Keratinocyte (primary cell): ENCODE results near the gene RANBP17. TPM values are rescaled to one million over a fixed set of nuclear protein-coding genes. Genes with fewer than 3 reads are reported as not detected.

ENCODE experiments used
- DNase-seq: peaks from one replicate; pipeline ENCODE4 v3.0.0-alpha.2; 2011; ENCODE audit warnings: low read depth, missing footprints, low spot score
- FAIRE-seq: peaks from 2 replicates; lab custom pipeline; 2011; peaks lifted over from hg19 to GRCh38; lab: Jason Lieb, UNC
- H2AFZ ChIP-seq: 2 replicates; pipeline ENCODE4 v1.6.0; 2012; ENCODE audit warnings: low read length, control low read depth, inconsistent platforms; ENCODE audit not compliant: control insufficient read depth
- H3K27ac ChIP-seq: 2 replicates; pipeline ENCODE4 v1.5.1; 2011; ENCODE audit warnings: low read length; ENCODE audit not compliant: control insufficient read depth, insufficient read depth
- H3K27me3 ChIP-seq: 3 replicates; pipeline ENCODE4 v1.6.0; 2011; ENCODE audit warnings: low read length; ENCODE audit not compliant: control insufficient read depth, insufficient read depth; ENCODE audit errors: extremely low read depth
- H3K36me3 ChIP-seq, 2 experiments: 2 replicates in 1 of 2; 3 replicates in 1 of 2; pipeline ENCODE4 v1.5.1; 2011; ENCODE audit warnings: low read length in 2 of 2, mild to moderate bottlenecking in 1 of 2; ENCODE audit not compliant: control insufficient read depth in 2 of 2, insufficient read depth in 2 of 2; ENCODE audit errors: extremely low read depth in 1 of 2
- H3K4me1 ChIP-seq: 3 replicates; pipeline ENCODE4 v1.5.1; 2011; ENCODE audit warnings: low read length; ENCODE audit not compliant: control insufficient read depth, insufficient read depth; ENCODE audit errors: extremely low read depth
- H3K4me2 ChIP-seq: 3 replicates; pipeline ENCODE4 v1.6.0; 2011; ENCODE audit warnings: low read depth, low read length; ENCODE audit not compliant: control insufficient read depth, insufficient read depth; ENCODE audit errors: extremely low read depth
- H3K4me3 ChIP-seq, 3 experiments: fragments of 200-600 bp in 1 of 3; sonication (generic) in 1 of 3; 2 replicates in 2 of 3; 3 replicates in 1 of 3; pipeline ENCODE4 v1.5.1; 2011 to 2016; ENCODE audit warnings: low read length in 3 of 3, mild to moderate bottlenecking in 3 of 3, control low read depth in 2 of 3, inconsistent platforms in 1 of 3, low read depth in 1 of 3, mixed read lengths in 1 of 3, mixed run types in 1 of 3, moderate library complexity in 1 of 3; ENCODE audit not compliant: control insufficient read depth in 2 of 3, insufficient read depth in 2 of 3; ENCODE audit errors: extremely low read depth in 1 of 3
- H3K79me2 ChIP-seq: 2 replicates; pipeline ENCODE4 v1.6.0; 2012; ENCODE audit warnings: low read length; ENCODE audit not compliant: control insufficient read depth, insufficient read depth
- H3K9ac ChIP-seq: 3 replicates; pipeline ENCODE4 v1.6.0; 2011; ENCODE audit warnings: low read length; ENCODE audit not compliant: control insufficient read depth, insufficient read depth; ENCODE audit errors: extremely low read depth
- H3K9me1 ChIP-seq: 3 replicates; pipeline ENCODE4 v1.6.0; 2011; ENCODE audit warnings: low read length; ENCODE audit not compliant: control insufficient read depth, insufficient read depth; ENCODE audit errors: extremely low read depth
- H3K9me3 ChIP-seq: 2 replicates; pipeline ENCODE4 v1.5.1; 2012; ENCODE audit warnings: low read depth, low read length; ENCODE audit not compliant: control insufficient read depth
- H4K20me1 ChIP-seq: 3 replicates; pipeline ENCODE4 v1.6.0; 2011; ENCODE audit warnings: low read length; ENCODE audit not compliant: control insufficient read depth, insufficient read depth; ENCODE audit errors: extremely low read depth
- CTCF ChIP-seq, 3 experiments: IDR thresholded peaks in 1 of 3; conservative IDR thresholded peaks in 1 of 3; optimal IDR thresholded peaks in 1 of 3; 2 replicates in 2 of 3; 3 replicates in 1 of 3; pipeline versions ENCODE3 to v1.5.1; 2011; ENCODE audit warnings: low read length in 3 of 3, mild to moderate bottlenecking in 3 of 3, moderate library complexity in 2 of 3, control low read depth in 1 of 3, inconsistent platforms in 1 of 3; ENCODE audit not compliant: insufficient read depth in 2 of 3; ENCODE audit errors: extremely low read depth in 1 of 3
- EZH2 ChIP-seq: IDR thresholded peaks from one replicate; pipeline ENCODE4 v1.6.1; 2012; ENCODE audit warnings: inconsistent platforms, mild to moderate bottlenecking, low read length, moderate library complexity
- dilution Hi-C: fragments of 300-500 bp; cut with MboI; formaldehyde crosslinking; loops from one replicate; pipeline ENCODE4 v1.7.0; 2020; ENCODE audit warnings: low sequenced_read_pairs; ENCODE audit not compliant: extremely low pct_ligation_motif_present
- polyA plus RNA-seq, 5 experiments: library from polyadenylated mRNA; depleted of rRNA in 3 of 5; stranded (reverse) in 3 of 5; stranded (forward) in 1 of 5; unstranded in 1 of 5; fragments of >200 nt; gene quantifications; 1 replicate in 1 of 5; 2 replicates in 3 of 5; 3 replicates in 1 of 5; pipeline versions ENCODE4 v1.2.1 to v1.2.3, GENCODE V29; 2011 to 2012; ENCODE audit warnings: missing spikeins in 2 of 5, low read depth in 1 of 5, low replicate concordance in 1 of 5

Gene RANBP17
- polyA plus RNA-seq, 1 donor (not counting 4 experiments of a cell fraction or from before 2014, with no cell fraction given), result 0.97 TPM

DNA sequence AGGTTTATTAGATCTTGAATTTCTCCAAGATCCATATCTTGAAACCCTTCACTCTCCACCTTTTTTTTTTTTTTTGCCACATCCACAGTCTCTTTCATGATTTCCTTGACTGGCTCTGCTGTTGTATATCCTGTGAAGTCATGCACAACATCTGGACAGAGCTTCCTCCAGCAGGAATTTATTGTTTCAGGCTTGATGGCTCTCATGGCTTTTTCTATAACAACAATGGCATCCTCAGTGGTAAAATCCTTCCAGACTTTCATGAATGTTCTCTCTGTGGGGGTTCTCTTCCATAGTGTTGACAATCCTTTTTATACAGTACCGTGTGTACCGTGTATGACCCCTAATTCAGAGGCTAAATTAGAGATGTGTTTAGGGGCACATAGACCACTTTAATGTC, 24.0 kb downstream of the RANBP17 start:
- no peak overlapping the region for H3K4me3 ChIP-seq
- no peaks in the 10 kb centered on the region for H3K79me2 ChIP-seq
- H4K20me1 ChIP-seq, result no peaks in the 10 kb centered on the region
- H3K9me3 ChIP-seq, result no peaks in the 10 kb centered on the region
- no peaks in the 10 kb centered on the region for H3K4me1 ChIP-seq
- H2AFZ ChIP-seq, result no peak overlapping the region
- H3K4me2 ChIP-seq, result no peak overlapping the region
- no peaks in the 10 kb centered on the region for H3K27me3 ChIP-seq
- no peaks in the 10 kb centered on the region for H3K9me1 ChIP-seq
- TF ChIP-seq CTCF (optimal IDR thresholded peaks at IDR 0.05 in 1 of 3, IDR thresholded peaks at IDR 0.05 in 1 of 3, conservative IDR thresholded peaks at IDR 0.05 in 1 of 3; ENCODE audit: extremely low read depth in 1 of 3, insufficient read depth in 2 of 3, low read length in 3 of 3) (no peak), EZH2 (no peak)
- DNase-seq (no peak), FAIRE-seq (no peak)
- no peaks in the 10 kb centered on the region for H3K36me3 ChIP-seq
- dilution Hi-C loops, result no loop called here
- H3K27ac ChIP-seq, result no peak overlapping the region
- no peak overlapping the region for H3K9ac ChIP-seq

DNA sequence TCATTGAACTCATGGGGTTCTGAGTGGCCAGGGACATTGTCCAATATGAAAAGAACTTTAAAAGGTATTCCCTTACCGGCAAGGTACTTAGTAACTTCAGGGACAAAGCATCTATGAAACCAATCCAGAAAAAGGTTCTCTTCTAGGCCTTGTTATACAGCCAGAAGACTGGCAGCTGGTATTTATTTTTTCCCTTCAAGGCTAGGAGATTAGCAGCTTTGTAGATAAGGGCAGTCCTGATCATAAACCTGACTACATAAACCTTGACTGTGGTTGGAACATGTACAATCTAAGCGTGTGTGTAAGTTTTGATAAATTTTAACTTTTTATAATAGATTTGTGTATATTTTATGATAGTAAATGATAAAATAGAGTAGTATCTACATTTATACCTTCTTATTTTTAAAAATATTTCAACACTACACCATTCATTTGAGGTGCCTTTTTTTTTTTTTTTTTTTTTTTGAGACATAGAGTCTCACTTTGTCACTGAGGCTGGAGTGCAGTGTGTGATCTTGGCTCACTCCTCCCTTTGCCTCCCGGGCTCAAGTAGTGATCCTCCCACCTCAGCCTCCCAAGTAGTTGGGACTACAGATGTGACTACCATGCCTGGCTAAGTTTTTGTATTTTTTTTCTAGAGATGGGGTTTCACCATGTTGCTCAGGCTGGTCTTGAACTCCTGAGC, 24.5 kb downstream of the RANBP17 start:
- Histone ChIP-seq H3K9me1 (no peaks in the 10 kb centered on the region), H3K4me2 (no peak overlapping the region), H3K9me3 (no peaks in the 10 kb centered on the region), H3K4me1 (no peaks in the 10 kb centered on the region), H3K9ac (no peak overlapping the region), H3K27ac (no peak overlapping the region), H3K27me3 (no peaks in the 10 kb centered on the region), H4K20me1 (no peaks in the 10 kb centered on the region), H3K4me3 (no peak overlapping the region), H3K36me3 (no peaks in the 10 kb centered on the region), H3K79me2 (no peaks in the 10 kb centered on the region), H2AFZ (no peak overlapping the region)
- TF ChIP-seq CTCF (optimal IDR thresholded peaks at IDR 0.05 in 1 of 3, IDR thresholded peaks at IDR 0.05 in 1 of 3, conservative IDR thresholded peaks at IDR 0.05 in 1 of 3; ENCODE audit: extremely low read depth in 1 of 3, insufficient read depth in 2 of 3, low read length in 3 of 3) (no peak), EZH2 (no peak)
- dilution Hi-C loops, result no loop called here
- DNase-seq, result no peak
- FAIRE-seq, result no peak
